Fibroblast of skin of back (primary cell): ENCODE results near the gene DLG4.
"Not testable (repeated sequence)": the region's sequence is repeated elsewhere in the genome, so short reads cannot be mapped to it uniquely, and the experiment has no call there.

Experiments used
- DNase-seq: peaks from one replicate; pipeline ENCODE4 v3.0.0-alpha.2; 2013

Gene DLG4

DNA sequence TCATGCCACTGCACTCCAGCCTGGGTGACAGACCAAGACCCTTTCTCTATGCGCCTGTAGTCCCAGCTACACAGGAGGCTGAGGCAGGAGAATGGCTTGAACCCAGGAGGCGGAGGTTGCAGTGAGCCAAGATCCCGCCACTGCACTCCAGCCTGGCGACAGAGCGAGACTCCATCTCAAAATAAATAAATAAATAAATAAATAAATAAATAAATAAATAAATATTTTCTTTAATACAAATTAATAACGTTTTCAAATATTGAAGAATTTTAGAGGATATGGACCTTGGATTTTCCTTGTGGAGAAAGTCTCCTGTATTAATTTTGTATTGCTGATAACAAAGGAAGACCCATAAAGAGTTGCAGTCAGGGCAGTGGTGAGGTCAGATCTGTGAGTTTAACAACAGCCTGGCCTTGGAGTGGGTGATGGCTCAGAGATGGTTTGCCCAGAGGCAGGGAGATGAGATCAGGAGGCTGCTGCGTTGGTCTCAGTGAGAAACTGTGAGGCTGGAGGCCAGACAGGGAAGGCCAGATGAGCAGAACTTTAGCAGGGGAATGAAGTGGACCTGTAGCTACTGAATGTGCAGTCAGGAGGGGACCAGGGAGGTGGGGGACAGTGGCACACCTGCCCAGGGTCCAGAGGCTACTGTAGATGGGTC, 36.1 kb downstream of the DLG4 start:
- no peak for DNase-seq

DNA sequence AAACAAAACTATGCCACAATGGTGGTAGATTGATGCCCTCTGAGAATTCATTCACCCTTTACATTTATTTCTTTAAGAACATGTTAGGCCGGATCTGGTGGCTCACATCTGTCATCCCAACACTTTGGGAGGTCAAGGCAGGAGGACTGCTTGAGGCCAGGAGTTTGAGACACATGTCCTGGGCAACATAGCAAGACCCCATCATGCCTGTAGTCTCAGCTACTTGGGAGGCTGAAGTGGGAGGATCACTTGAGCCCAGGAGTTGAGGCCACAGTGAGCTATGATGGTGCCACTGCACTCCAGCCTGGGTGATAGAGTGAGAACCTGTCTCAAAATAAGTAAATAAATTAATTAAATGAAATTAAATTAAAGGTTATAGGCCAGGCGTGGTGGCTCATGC, 37.5 kb downstream of the DLG4 start:
- DNase-seq = not testable (repeated sequence)

DNA sequence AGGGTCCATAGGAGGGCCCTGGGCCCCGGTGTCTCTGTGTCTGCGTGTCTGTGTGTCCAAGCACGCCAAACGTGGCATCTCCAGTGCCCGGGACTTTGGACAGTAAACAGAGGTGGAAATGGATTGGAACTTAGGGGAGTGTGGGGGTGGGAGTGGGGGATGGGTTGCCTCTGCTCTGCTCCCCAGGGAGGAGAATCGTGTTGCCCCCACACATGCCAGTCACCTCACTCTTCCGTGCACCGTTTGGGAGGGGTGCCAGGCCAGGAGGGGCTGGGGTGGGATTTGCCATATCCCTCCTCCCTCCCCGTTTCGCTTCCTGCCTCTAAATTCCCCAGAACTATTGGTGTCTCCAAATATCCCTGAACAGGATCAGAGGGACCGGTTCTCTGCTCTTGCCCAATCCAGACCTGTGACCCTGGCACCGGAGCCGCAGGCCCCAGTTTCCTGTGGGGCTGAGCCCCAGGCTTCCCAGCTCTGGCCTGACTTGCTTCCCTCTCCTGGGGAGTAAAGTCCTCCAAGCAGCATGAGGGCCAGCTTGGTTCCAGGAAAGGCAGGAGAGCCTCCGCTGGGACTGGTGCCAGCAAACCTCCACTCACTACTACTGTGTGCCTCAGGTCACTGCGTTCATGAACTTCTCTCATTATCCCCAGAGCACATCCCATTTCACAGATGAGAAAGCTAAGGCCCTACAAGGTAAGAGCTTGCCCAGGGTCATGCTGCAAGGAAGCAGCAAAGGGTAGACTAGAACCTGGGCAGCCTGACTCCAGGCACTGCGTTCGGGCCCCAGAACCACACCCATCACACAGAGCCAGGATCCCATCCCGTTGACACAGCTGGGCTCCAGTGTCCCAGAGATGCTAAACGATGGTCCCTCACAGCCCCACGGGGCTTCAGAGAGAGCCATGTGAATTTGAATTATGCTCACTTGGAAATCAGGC, 40.0 kb downstream of the DLG4 start, which contains the start of gene ASGR1:
Gene ASGR1 (minus strand): TSS at position 54 of the 938 bp plus-strand sequence. CDS start 807 bp downstream, outside the sequence.
- no peak for DNase-seq

- DNase-seq = no peak
Measured at GRCh38 chr17:7178973-7179316, 40.7 kb downstream of the DLG4 start.

DNA sequence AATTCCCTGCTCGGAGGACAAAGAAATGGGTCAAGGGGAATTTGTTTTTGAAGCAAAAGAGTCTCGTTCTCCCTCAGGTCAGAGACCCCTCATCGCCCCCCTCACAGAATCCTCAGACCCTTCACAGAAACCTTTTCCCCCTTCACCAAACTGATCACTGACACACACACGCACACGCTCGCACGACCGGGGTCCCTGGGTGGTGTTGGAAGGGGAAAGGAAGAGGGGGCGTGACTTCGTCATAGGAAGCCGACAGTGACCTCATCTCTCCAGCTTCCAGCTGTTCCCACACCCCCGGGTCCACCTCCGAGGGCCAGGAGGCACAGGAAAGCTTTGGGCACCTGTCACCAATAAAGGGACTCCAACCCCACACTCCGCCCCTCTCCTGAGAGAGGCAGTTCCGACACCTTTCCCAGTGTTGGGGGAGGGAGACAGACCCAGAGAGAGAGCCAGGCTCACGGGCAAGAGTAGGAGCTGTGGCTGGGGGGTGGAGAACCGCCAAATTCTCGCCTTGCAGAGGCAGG, 41.6 kb downstream of the DLG4 start:
- DNase-seq = peak; percentile 29

GRCh38 chr17:7177191-7177953, 42.3 kb downstream of the DLG4 start:
- peak; percentile 68 for DNase-seq

DNA sequence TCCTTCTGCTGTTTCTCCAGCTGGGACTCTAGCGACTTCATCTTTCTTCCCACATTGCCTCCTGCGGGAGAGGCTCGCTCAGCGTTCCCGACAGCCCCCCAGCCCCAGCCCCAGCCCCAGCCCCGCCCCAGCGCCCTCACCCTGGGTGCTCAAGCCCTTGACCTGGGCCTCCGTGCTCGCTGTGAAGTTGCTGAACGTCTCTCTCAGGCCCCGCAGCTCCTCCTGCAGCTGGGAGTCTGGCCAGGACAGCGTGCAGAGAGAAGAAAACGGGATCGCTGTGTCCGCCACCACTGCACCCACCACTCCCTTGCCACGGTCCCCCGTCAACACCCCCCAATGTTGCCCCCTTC, 42.8 kb downstream of the DLG4 start:
- DNase-seq = no peak

GRCh38 chr17:7176107-7176840, 43.4 kb downstream of the DLG4 start:
- no peak for DNase-seq

DNA sequence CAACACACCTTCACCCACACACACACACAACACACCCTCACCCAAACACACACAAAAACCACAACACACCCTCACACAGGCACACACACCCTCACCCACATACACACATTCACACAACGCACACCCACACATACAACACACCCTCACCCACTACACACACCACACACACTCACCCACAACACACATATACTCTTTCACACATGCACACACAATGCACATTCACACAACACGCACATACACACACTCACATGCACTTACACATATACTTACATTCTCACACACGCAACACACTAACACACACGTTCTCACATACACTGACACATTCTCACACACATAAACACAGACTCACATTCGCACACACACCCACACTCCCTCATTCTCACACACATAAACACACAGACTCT, 44.3 kb downstream of the DLG4 start:
- no peak for DNase-seq

GRCh38 chr17:7174603-7175326, 44.9 kb downstream of the DLG4 start:
- no peak for DNase-seq

GRCh38 chr17:7173687-7174602, 45.7 kb downstream of the DLG4 start:
- no peak for DNase-seq

DNA sequence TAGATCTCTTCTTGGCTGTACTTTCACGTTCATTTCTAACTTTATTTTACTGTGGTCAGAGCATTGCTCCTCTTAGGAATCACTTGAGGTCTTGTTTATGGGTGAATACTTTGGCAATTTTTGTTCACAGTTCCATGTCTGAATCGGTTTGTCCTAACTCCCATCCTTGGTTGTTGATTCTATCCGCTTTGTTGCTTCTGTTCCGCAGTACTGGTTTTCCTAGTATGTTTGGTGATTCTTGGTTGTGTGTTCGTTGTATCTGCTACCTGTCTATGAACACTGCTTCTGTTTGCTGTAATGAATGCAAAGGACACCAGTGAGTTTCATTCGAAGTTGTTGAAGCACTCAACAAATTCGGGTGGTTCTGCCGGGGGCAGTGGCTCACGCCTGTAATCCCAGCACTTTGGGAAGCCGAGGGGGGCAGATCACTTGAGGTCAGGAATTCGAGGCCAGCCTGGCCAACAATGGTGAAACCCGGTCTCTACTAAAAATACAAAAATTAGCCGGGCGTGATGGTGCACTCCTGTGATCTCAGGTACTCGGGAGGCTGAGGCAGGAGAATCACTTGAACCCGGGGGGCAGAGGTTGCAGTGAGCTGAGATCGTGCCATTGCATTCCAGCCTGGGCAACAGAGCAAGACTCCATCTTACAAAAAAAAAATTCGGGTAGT, 47.0 kb downstream of the DLG4 start:
- not testable (repeated sequence) for DNase-seq

GRCh38 chr17:7169565-7169908, 50.1 kb downstream of the DLG4 start:
- DNase-seq = not testable (repeated sequence)

DNA sequence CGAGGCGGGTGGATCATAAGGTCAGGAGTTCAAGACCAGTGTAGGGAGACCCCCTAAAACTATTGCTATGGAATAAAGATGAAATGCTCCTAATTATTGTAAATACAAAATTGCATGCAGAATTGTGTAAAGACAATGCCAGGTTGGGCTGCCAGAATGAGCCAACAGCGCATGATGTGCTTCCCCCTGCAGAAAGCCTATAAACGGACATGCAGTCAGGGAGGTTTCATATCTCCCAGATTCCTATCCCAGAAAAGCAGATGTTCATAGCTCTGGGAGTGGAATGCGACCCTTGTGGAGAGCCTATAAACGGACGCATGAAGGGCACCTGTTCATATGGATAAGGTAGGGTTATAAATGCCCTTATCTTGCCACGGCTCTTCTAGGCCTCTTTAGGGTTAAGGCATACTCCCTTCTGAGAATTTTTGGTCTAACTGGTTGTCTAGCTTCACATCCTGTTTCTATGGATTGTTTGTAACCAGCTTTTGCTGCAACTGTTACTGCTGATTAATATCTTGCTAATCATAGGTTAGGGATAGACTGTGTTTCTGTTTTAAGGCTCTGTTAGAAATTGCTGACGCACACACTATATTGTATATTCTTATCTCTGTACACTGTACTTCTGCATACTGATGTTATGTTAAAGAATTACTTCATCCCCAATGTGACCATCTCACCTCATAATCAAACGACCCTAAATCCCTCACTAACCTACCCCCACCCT, 50.6 kb downstream of the DLG4 start:
- not testable (repeated sequence) for DNase-seq

DNA sequence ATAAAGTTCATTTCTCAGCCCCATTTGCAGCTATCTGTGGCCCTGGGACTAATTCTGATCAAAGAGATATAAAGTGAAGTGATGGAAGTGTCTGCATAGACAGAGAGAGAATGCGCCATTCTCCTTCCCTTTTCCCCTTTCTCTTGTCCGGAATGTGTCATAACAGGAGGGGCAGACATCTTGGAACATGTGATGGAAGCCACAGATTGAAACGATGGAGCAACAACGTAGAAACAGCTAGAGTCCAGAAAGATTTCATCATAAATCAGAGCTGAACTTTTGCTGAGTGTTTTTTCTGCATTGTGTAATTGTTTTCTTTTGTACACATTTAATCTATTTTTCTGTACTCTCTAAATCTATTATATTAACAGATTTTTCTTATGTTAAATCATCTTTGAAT, 51.8 kb downstream of the DLG4 start:
- DNase-seq = no peak

- no peak for DNase-seq
Measured at GRCh38 chr17:7166873-7167272, 52.8 kb downstream of the DLG4 start.

DNA sequence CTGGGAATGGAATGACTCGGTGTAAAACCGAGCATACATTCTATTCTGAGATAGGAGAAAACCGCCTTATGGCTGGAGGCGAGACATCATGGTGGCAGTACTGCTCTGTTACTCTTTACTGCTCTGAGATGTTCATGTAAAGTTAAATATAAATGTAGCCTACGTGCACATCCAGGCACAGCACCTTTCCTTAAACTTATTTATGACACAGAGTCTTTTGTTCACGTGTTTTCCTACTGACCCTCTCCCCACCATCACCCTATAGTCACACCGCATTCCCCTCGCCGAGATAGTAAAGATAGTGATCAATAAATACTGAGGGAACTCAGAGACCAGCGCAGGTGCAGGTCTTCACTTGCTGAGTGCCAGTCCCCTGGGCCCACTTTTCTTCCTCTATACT, 60.1 kb downstream of the DLG4 start:
- not testable (repeated sequence) for DNase-seq

DNA sequence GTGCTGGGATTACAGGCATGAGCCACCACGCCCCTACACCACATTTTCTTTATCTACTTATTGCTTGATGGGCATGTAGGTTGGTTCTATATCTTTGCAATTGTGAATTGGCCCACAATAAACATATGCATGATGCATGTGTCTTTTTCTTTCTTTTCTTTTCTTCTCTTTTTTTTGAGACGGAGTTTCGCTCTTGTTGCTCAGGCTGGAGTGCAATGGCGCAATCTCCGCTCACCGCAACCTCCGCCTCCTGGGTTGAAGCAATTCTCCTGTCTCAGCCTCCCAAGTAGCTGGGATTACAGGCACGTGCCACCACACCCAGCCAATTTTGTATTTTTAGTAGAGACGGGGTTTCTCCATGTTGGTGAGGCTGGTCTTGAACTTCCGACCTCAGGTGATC, 61.2 kb downstream of the DLG4 start:
- not testable (repeated sequence) for DNase-seq

GRCh38 chr17:7156342-7156940, 63.2 kb downstream of the DLG4 start:
- DNase-seq = no peak
